Inflammatory macrophage treated with lipopolysaccharide for 4 hours (primary cell): ENCODE measurements around the gene CREB3L2.
A peak's percentile ranks its signal among the peaks of the same experiment; 100 is the strongest.

Experiments used
- DNase-seq: peaks from one replicate; pipeline ENCODE4 v3.0.0-alpha.2; 2020

Gene CREB3L2

DNA sequence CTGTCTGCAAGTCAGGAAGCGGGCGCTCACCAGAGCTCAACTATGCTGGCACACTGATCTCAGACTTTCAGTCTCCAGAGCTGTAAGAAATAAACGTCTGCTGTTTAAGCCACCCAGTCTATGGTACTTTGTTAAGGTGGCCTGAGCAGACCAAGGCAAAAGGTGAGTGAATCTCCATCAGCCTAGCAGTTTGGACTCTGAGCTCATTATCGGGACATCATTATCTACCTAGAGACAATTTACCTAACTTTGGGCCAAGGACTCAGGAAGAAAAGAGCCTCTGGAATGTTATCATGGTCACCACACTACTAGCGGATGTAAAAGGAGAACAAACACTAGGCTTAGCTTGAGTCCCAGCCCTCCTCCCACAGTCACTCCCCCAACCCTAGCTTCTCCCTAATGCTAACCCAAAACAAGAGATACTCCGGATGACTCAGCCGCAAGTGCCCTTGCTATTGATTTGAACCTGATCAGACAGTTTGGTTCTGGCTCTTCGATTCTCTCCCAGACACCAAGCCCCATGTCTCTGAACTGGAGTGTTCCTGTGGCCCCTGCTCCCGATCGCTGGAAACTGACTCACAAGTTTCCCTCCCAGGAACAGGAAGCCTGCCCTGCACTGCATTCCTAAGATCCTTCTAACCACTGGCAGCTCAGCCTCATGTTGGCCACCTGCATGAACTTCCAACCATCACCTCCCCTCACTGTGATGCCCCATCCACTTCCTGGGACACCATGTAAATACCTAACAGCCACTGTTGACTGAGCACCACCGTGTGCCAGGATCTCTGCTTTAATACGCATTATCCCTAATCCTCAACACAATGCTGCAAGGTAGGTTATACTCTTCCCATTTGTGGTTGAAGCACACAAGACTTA lies 34.5 kb downstream of the CREB3L2 start:
- DNase-seq = no peak

- DNase-seq = no peak
These were observed 35.2 kb downstream of the CREB3L2 start for GRCh38 chr7:137966641-137967142.

- no peak for DNase-seq
These were observed 35.8 kb downstream of the CREB3L2 start for GRCh38 chr7:137965942-137966640.

DNA sequence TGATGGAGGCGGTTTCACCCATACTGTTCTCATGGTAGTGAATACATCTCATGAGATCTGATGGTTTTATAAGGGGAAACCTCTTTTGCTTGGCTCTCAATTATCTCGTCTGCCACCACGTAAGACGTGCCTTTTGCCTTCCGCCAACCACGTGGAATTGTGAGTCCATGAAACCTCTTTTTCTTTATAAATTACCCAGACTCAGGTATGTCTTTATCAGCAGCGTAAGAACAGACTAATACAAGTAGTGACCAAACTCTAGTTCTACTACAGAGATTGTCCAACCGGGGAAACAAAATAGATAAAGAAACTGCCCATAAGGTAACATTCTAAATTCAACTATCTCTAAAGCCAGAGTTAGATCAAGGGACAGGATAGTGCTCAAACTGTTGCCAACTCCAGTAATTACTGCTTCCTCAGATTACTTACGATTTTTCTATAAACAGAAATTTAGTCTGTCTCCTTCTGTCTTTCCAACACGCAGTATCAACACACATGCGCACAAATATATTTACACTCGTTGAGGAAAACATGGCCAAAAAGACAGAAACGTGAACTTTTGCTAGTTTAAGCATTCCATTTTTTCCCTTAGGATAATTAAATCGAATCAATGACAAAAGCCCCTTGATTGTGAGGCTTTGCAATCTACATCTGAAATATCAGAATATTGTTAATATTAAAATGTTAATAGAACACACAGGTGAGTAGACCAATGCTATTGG lies 36.9 kb downstream of the CREB3L2 start:
- no peak for DNase-seq

DNA sequence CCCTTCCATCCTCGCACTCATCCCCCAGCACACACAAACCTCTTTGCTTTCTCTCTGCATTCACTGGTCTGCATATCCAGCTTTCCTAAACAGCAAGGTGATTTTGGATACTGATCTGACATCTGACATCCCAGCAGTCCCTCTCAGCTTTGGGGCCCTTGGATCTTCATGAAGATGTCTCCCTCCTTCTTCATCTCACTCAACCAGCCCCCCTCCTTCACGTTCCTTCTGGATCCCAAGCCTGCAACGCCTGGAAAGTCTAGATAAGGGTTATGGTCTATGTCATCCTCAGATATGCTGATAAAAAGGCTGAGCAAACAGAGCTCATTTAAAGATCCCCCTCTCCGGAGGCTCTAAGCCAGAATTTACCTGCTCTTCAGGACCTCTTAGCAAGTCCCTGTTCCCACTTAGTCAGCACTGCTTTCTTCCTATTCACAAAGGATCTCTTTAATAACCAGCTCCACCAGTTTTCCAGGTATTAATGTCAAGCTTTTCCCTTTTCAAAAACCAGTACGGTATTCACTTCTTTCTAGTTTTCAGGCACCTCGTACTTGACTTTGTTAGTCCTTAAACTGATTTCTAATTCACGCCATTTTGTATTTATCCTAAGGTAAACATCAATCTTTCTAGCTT lies 38.9 kb downstream of the CREB3L2 start:
- DNase-seq = no peak

- no peak for DNase-seq
These were observed 39.4 kb downstream of the CREB3L2 start for GRCh38 chr7:137962491-137962874.

GRCh38 chr7:137961200-137962177 lies 40.4 kb downstream of the CREB3L2 start:
- DNase-seq = peak; percentile 79

DNA sequence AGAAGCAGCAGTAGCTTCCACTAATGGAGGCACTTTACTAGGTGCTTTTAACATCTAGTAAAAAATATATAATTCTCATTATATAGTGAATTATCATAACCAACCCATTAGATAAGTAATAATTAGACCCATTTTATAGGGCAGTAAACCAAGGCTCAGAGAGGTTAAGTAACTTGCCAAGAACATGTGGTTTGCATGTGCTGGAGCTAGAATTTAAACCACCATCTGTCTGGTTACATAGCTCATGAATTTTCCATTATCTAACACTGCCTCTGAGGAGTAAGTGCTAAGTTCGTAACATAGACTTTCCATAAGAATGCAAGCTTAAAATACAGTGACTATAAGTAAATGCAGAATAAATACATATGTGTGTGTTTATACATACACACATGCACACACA lies 41.9 kb downstream of the CREB3L2 start:
- no peak for DNase-seq

DNA sequence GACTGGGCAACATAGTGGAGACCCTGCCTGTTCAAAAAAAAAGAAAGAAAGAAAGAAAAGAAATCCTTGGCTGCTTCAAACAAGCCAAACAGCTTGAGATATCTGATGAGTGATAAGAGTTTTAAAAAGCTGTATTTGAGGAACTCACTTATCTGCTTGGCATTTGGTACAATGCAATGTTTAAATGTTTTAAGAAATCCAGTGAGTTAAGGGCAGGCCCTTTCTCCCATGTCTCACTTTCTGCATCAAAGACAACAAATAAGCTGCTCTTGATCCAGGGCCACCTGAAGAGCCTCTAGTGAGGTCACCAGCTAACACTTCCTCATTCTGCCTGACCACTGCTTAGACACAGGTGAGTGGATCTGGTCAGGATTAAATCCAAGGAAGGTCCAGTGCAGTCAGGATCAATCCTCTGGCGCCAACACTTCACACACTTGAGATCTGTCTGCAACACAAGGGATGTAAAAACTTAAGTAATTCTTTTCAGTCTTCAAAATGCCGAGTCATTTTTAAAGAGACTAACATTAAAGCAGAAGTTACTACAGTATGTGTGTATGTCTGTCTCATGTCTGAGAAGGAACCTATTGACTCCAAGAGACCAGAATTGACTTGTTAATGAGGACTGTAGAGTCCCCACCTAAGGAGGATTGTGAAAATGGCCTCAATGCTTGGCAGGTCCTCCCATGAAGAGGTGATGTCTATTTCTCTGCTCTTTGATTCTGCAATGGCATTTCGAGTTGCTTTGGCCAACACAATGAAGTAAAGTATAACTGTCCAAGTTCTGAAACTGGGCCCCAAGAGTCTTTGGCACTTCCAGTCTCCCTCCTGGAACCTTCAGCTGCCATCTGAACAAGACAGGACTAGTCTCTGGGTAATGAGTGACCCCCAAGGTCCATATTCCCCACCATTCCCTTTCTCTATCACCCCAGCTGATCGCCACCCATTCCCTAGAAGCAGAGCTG lies 43.1 kb downstream of the CREB3L2 start:
- DNase-seq = peak; percentile 59

- no peak for DNase-seq
These were observed 44.0 kb downstream of the CREB3L2 start for GRCh38 chr7:137957887-137958286.

GRCh38 chr7:137956591-137956990 lies 45.3 kb downstream of the CREB3L2 start:
- no peak for DNase-seq

DNA sequence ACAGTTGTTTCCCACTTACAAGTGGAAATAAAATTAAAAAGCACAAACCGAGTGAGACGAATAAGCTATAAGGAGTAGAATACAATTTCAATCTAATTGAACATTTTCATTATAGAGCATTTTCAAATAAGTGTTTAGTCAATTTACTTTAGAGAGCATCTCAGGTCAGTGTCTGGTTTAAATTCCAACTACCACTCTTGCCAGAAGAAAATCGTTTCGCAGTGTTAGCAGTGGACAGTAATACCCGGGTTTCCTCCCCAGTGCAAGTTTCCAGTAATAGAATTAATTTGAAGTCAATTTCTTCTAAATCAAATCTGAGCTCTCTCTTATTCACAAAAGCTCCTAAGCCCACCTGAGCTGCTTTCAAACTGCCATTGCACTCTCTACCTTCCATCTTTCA lies 45.7 kb downstream of the CREB3L2 start:
- no peak for DNase-seq

- DNase-seq = no peak
These were observed 47.3 kb downstream of the CREB3L2 start for GRCh38 chr7:137954614-137955013.

DNA sequence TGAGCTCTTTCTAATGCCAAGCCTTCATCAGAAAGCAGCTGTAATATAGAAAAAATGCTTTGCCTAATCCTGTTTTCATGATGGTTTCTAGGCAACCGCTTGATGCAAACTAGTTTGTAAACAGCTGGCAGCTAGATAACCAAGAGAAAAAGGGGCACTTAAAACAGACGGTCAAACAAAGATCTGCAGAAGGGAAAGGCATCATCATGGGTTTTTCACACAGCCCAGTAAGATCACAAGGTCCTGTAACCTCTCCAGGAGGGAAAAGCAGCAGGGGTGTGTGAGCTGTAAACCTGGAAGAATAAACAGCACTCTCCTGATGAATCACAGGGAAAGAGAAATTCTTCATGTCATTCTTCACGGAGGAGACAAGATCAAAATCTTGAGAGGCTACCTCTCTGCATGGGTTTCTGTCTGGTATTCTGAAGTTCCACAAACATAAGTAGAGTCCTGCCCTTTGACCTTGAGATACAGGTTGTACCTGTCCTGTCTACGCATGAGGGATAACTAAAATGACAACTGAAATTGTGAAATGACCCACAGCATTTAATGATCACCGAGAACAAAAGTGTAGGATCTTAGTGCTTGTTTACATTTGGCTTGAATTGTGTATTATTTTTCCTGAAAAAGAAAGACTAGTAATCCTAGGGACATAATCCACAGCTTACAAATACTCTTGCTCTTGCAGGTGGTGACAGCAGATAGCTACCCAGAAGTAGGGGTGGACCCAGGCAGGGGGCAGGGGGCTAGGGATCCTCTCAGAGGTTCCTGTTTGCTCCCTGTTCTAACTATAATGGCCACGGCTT lies 48.0 kb downstream of the CREB3L2 start:
- DNase-seq = no peak

DNA sequence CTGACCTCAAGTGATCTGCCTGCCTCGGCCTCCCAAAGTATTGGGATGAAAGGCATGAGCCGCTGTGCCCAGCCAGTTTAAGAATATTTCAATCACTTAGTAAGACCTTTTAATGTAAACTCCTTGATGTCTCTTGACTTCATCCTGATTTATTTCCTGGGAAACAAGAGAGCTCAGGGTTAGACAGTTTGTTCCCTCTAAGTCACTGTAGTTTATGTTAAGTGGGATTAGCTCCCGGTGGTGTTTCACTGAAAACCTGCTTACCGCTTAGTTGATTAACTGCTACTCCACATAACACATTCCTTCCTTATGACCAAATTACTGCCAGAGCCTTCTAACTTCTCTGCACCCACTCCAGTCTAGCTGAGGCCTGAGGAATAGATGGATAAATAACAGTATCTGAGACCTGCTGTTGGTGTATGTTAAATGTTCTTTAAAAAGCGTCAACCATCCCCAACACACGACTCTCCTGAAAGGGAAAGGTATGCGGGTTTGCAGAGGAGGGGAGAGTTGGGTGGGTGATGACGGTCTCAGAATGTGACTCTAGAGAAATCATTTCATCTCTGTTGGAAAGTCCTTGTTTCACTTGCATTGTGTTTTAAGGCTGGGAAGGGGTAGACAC lies 48.7 kb downstream of the CREB3L2 start:
- no peak for DNase-seq

GRCh38 chr7:137952426-137952805 lies 49.5 kb downstream of the CREB3L2 start:
- DNase-seq = no peak

GRCh38 chr7:137951700-137952425 lies 50.0 kb downstream of the CREB3L2 start:
- no peak for DNase-seq

DNA sequence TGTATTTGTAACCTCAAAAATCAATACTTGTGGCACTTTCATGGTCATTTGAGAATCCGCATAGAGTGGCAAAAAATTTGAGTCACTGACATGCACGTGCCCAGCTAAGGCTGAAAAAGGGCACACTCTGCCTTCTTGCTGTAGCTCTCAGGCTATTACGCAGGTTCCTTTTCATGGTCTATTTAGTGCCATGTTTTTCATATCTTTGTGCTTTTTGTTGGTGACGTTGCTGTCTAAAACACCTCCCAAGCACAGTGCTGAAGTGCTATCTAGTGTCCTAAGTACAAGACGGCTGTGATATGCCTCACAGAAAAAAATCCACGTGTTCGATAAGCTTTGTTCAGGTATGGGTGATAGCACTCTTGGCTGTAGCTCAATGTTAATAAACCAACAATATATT lies 50.9 kb downstream of the CREB3L2 start:
- DNase-seq = no peak

DNA sequence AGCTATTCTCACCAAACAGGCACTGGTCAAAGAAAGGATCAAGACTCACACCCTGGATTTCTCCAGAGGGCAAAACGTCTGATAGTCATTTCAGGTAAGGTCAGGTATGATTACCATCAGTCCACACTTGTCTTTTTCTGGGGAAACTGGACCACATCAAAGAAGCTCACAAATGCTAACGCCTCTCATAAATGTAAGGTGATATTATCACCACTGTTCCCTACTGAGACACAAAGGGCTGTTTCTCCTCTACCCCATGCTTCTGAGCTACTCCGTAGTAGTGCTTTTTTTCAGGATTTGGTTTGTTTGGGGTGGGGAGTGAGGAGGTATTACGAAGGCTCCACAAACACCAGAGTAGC lies 51.6 kb downstream of the CREB3L2 start:
- no peak for DNase-seq
